Endothelial cell of hepatic sinusoid (primary cell): ENCODE results near the gene ASPA.
"Not testable (repeated sequence)": the region's sequence is repeated elsewhere in the genome, so short reads cannot be mapped to it uniquely, and the experiment has no call there.

Source experiments
- in situ Hi-C: cut with HindIII; loops from 2 replicates; pipeline ENCODE4 v1.10.0; 2017; ENCODE audit warnings: low sequenced_read_pairs

ASPA gene

GRCh38 chr17:3507071-3507470 is 31.3 kb downstream of the ASPA start:
- in situ Hi-C loops: no loop called here

GRCh38 chr17:3507869-3508268 is 32.1 kb downstream of the ASPA start:
- in situ Hi-C loops: no loop called here

- in situ Hi-C loops: no loop called here
Measured at GRCh38 chr17:3510090-3510489, 34.3 kb downstream of the ASPA start.

- in situ Hi-C loops: no loop called here
Measured at GRCh38 chr17:3511852-3512504, 36.2 kb downstream of the ASPA start.

- in situ Hi-C loops: no loop called here
Measured at GRCh38 chr17:3512505-3513171, 36.8 kb downstream of the ASPA start.

DNA sequence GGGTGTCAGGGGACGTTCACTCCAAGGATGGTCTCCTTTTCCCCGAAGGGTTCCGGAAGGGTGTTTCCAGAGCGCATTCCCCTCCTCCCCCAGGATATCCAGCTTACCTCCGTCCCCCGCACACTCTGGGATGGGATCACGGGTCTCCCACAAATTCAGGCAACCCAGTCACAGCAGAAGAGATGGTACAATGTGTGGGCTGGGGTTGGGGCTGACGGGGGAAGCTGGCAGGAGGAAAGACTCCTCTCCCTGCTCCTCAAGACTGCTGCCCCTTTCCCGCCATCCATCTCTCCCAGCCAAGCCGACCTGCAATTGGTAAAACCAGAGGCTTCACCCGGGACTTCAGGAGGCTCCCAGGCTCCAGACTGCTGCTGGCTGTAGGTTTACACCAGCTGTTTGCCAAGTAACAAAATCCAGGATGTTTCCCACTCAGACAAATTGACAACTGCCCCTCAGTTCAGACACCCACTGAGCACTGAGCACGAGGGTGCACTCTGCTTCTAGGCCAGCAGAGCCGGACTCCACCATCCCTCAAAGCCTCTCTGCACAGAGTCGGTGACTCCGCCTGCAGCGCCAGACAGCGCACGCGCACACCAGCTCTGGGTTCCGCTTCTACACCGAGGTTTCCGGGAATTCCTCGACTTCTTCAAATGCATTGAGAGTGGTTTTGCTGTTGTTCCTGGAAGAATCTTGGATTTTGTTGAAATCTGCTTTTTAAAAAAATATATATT is 37.7 kb downstream of the ASPA start:
- in situ Hi-C loops: no loop called here

- in situ Hi-C loops: not testable (repeated sequence)
Measured at GRCh38 chr17:3514167-3514566, 38.4 kb downstream of the ASPA start.

DNA sequence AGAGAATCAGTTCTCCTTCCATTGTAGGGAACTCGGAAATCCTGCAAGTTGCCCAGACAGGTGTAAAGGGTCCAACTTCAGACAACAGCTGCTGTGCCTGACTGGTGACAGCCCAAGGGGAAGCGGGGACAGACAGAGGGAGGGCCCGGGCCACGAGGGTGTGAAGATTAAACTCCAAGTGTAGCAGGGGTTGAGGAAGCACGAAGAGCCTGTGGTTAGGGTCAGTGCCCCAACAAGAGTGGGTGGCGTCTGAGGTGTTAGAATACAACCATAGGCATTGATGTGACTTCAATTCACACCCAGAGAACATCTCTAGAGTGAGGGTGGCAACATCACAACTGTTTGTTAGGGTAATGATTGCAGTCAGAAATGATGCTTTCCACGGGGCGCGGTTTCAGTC is 39.1 kb downstream of the ASPA start:
- in situ Hi-C loops: no loop called here

- in situ Hi-C loops: not testable (repeated sequence)
Measured at GRCh38 chr17:3519472-3519871, 43.7 kb downstream of the ASPA start.

GRCh38 chr17:3524024-3524423 is 48.2 kb downstream of the ASPA start:
- in situ Hi-C loops: no loop called here

DNA sequence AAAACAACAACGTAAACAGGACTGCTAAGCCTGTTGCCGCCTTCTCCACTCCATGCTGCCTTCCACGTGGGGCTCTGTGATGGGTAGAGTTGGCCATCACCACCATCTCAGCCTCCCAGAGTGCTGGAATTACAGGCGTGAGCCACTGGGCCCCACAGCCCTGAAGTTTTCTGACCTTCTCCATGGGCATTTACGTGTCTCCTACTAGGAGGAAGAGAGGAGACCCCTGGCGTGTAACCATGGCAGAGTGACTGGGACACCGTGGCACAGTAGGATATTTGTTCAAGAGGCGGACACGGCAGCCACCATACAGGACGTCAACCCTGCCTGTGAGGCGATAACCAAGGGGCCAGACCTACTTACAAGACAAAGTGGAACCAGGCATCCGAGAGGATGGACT is 50.7 kb downstream of the ASPA start:
- in situ Hi-C loops: no loop called here

DNA sequence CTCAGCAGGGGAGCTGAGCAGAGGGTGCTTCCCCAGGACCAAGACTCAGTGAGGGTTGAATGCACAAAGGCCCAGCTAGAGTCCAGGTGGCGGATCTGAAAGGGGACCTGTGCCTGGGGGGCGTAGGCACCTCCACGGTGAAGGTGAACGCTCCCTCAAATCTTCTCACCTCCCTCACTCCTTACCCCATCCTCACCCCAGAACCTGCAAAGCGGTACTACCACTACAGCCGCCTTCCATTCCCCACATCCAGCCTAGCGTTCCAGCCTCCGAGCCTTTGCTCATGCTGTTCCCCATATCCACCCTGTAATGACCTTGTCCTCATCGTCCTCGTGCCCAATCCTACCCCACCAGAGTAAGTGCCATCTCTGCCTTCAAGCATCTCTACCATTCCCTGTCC is 51.2 kb downstream of the ASPA start:
- in situ Hi-C loops: no loop called here

DNA sequence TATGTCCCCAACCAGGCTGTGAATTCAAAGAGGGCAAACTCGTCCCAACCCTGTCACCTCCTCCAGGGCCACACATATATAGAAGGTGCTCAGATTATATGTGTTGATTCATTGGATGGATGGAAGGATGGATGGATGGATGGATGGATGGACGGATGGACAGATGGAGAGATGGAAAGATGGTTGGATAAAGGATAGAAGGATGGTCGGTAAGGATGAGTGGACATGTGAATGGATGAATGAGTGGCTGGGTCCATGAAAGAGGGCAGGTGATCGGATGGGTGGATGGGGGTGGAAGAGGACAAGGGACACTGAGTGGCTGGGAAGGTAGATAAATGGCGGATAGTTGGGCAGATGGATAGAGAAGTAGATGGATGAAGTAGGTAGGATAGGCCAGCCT is 51.7 kb downstream of the ASPA start:
- in situ Hi-C loops: no loop called here

GRCh38 chr17:3527896-3528295 is 52.1 kb downstream of the ASPA start:
- in situ Hi-C loops: no loop called here

DNA sequence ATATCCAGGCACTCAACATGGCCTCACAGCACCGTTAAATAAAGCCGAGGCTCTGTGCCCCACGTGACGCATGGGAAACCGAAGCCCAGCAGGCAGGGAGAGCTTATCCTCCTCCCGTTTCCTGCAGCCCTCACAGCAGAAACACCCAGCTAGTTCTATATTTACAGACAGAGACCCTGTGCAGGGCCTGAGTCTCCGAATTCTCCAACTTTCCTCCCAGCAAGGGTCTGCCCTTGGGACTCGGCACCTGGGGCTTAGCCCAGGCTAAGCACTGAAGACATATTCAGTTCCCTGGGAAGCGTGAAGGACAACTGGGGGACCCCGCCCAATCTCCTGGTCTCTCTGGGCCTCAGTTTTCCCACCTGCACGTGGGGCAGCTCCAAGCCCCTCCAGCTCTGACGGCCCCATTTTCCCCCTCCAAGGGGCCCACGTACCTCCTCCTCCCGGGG is 52.6 kb downstream of the ASPA start:
- in situ Hi-C loops: no loop called here

DNA sequence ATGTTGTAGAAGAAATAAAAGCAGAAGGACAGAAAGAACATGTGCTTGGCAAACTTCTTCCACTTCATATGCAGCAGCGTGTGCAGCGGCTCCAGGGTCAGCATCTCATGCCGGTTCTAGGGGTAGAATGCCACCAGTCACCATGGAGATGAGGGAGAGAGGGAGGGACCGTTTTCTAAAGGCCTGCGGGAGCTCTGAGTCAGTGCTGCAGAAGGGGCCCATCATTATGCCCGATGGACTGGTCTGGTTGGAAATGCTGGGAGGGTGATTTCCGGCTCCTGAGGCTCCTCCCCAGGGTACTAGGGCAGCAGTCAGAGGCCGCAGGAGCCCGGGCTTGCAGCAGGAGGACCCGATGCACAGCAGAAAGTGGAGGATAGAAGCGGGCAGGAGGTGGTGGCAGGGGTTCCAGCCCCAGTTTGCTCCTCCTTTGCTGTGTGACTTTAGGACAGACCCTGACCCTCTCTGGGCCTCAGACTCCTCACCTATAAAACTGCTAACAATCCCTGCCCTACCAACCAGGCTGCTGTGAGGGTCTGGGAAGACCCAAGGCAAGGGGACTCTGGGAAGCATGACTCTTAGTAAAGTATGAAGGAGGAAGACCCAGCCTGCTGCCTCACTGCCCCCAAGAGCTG is 53.2 kb downstream of the ASPA start:
- in situ Hi-C loops: no loop called here

DNA sequence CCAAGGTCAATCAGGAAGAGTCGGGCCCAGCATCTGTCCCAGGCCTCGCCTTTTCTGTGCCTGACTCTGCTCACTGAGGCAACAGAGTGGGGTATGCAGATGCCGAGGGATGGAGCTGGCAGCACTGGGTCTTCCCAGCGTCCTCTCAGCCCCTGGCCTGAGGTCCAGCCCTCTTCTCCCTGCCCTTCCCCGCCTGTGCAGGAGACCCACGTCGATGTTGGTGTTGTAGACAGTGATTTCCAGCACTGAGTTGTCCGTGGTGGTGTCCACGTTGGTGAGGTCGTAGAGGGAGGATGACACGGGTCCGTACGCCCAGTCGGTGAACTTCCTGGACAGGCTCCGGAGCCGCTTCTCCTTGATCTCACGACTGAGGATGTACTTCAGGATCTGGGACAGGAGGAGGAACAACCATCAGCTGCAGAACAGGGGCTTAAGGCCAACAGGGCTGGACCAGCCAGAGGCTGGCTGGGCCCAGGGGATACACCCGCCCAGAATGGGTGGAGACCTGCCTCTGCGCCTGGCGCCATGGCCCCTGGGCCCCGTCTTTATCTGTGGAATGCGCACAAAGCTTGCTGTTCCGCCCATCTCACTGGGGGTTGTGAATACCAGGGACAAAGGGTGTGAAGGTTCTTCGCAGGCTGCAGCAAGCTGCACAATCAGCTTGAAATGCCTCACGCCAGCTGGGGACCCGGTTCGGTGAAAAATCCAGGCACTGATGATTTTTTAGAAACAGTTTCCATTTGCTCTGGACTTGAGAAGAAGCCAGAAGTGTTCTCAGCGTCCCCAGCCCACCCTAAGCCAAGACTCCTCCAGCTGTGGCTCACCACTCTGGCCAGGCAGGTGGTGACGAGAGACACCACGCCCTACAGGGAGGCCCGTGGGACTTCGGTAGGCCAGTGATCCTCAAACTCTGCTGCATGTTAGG is 54.3 kb downstream of the ASPA start:
- in situ Hi-C loops: no loop called here

DNA sequence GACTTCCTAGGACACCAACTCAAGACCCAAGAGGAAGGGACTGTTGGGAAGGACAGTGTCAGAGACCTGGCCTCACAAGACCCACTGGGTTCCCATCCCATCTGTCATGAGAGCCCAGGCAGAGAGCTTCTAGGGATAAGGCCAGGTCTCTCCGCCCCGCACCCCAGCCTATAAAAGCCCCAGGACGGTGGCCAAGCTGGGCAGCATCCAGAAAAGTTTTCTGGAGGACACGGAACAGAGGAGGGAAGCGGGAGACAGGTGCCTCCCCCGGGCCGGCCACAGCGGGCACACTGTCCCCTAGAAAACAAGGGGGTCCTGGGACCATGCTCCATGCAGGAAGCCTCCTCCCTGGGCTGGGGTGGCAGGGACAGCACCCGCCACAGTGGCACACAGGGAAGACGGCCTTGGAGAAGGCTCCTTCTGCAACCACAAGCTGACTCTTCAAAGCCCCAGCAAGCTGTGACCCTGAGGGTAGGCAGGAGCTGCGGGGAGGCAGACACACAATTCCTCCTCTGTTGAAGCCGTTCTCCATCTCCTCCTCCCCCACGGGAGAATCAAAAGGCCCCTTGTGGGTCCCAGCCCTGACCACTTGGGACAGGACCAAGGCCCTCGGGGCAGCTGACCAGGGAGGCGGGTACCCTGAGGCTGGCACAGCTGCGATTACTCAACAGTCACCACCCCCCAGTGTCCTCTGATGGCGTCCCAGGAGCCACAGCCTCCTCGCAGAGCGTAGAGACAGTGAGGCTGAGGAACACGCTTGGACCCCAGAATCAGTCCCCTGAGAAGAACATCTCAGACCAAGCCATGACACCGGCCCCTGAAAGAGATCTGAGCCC is 55.7 kb downstream of the ASPA start:
- in situ Hi-C loops: no loop called here

GRCh38 chr17:3532106-3532858 is 56.5 kb downstream of the ASPA start:
- in situ Hi-C loops: no loop called here
